ENCODE measurements around the gene P2RY4.
"Not testable (repeated sequence)": the region's sequence is repeated elsewhere in the genome, so short reads cannot be mapped to it uniquely, and the experiment has no call there.

P2RY4 gene

GRCh38 chrX:70260104-70260503, at the start of gene P2RY4:
Gene P2RY4 (minus strand): TSS chrX:70260204. CDS start chrX:70259624, 580 bp downstream.
- DNase-seq: no peak

- DNase-seq: no peak
Measured at GRCh38 chrX:70301716-70302115, 41.7 kb upstream of the P2RY4 start.

GRCh38 chrX:70293621-70294020, 33.6 kb upstream of the P2RY4 start:
- no peak for DNase-seq

- DNase-seq: no peak
Measured at GRCh38 chrX:70292788-70293187, 32.8 kb upstream of the P2RY4 start.

GRCh38 chrX:70289793-70290770, 30.1 kb upstream of the P2RY4 start, which contains the start of the genes KIF4A and PDZD11:
Gene KIF4A (plus strand): TSS chrX:70290104. CDS start chrX:70290459, 355 bp downstream.
Gene PDZD11 (minus strand): TSS chrX:70289927. CDS start chrX:70289341, 586 bp downstream.
- peak; percentile 11 for DNase-seq

- DNase-seq: no peak
Measured at GRCh38 chrX:70289168-70289792, 29.3 kb upstream of the P2RY4 start.

GRCh38 chrX:70281951-70282350, 21.9 kb upstream of the P2RY4 start, which contains the start of gene RAB41:
Gene RAB41 (plus strand): TSS chrX:70282172. CDS start chrX:70282218, 46 bp downstream.
- no peak for DNase-seq

GRCh38 chrX:70280573-70280972, 20.6 kb upstream of the P2RY4 start:
- no peak for DNase-seq

- DNase-seq: no peak
Measured at GRCh38 chrX:70279081-70279480, 19.1 kb upstream of the P2RY4 start.

- not testable (repeated sequence) for DNase-seq
Measured at GRCh38 chrX:70274029-70274428, 14.0 kb upstream of the P2RY4 start.

- no peak for DNase-seq
Measured at GRCh38 chrX:70268034-70268433, 8.0 kb upstream of the P2RY4 start, which contains the start of gene ARR3. Gene ARR3 (plus strand): TSS chrX:70268334. CDS start chrX:70269386, 1,052 bp downstream.

GRCh38 chrX:70264784-70265183, 4.8 kb upstream of the P2RY4 start:
- DNase-seq: no peak

- DNase-seq: peak; percentile 19
Measured at GRCh38 chrX:70262952-70263567, 3.1 kb upstream of the P2RY4 start.

GRCh38 chrX:70257423-70258288, 2.3 kb downstream of the P2RY4 start:
- DNase-seq: no peak

- DNase-seq: no peak
Measured at GRCh38 chrX:70255452-70255851, 4.6 kb downstream of the P2RY4 start.

- no peak for DNase-seq
Measured at GRCh38 chrX:70254909-70255308, 5.1 kb downstream of the P2RY4 start.

GRCh38 chrX:70254063-70254400, 6.0 kb downstream of the P2RY4 start:
- no peak for DNase-seq

GRCh38 chrX:70253377-70254062, 6.5 kb downstream of the P2RY4 start:
- DNase-seq: no peak

GRCh38 chrX:70252491-70252890, 7.5 kb downstream of the P2RY4 start:
- no peak for DNase-seq

- DNase-seq: no peak
Measured at GRCh38 chrX:70247252-70247651, 12.8 kb downstream of the P2RY4 start.

- DNase-seq: no peak
Measured at GRCh38 chrX:70244881-70245280, 15.1 kb downstream of the P2RY4 start.

GRCh38 chrX:70243601-70244000, 16.4 kb downstream of the P2RY4 start:
- not testable (repeated sequence) for DNase-seq

All from NCI-H2081 treated with DMSO at 0.1 percent for 48 hours (cell line).